Heart right ventricle (tissue), 16 donors: ENCODE data around the gene PLCXD1. TPM values are rescaled to one million over a fixed set of nuclear protein-coding genes. Genes with fewer than 3 reads are reported as not detected.

Source experiments
- ATAC-seq, 8 donors: fragments of 200-7000 bp; cut with Tn5 transposase; one replicate each; pipeline ENCODE4 v1.9.1; 2020; ENCODE audit warnings: mild to moderate bottlenecking in 8 of 8, moderate library complexity in 8 of 8, moderate number of reproducible peaks in 1 of 8
- DNase-seq, 2 donors: peaks; one replicate each; pipeline ENCODE4 v3.0.0-alpha.2; 2020
- H3K27ac ChIP-seq, 10 donors: fragments of 200-600 bp; sonication (generic) in 2 of 10; one replicate each; pipeline versions ENCODE4 v1.5.0 to v1.8.0; 2020 to 2022; ENCODE audit warnings: mild to moderate bottlenecking in 3 of 10
- H3K27me3 ChIP-seq, 7 donors: fragments of 200-600 bp; one replicate each; pipeline ENCODE4 v1.8.0; 2021 to 2022; ENCODE audit warnings: mild to moderate bottlenecking in 2 of 7
- H3K36me3 ChIP-seq, 9 donors: fragments of 200-600 bp; sonication (generic) in 1 of 9; one replicate each; pipeline versions ENCODE4 v1.5.0 to v1.8.0; 2020 to 2022; ENCODE audit warnings: mild to moderate bottlenecking in 2 of 9
- H3K4me1 ChIP-seq, 9 donors: fragments of 200-600 bp; sonication (generic) in 1 of 9; one replicate each; pipeline versions ENCODE4 v1.5.0 to v1.8.0; 2020 to 2022; ENCODE audit warnings: mild to moderate bottlenecking in 4 of 9
- H3K4me3 ChIP-seq, 10 donors: fragments of 200-600 bp; sonication (generic) in 2 of 10; one replicate each; pipeline versions ENCODE4 v1.5.0 to v1.8.0; 2020 to 2022; ENCODE audit warnings: mild to moderate bottlenecking in 7 of 10, moderate library complexity in 2 of 10
- H3K9me3 ChIP-seq, 11 donors: fragments of 200-600 bp in 10 of 11; sonication (generic) in 2 of 11; one replicate each; pipeline versions ENCODE4 v1.5.0 to v1.8.0; 2013 to 2022; ENCODE audit warnings: mild to moderate bottlenecking in 2 of 11, control low read depth in 1 of 11, moderate library complexity in 1 of 11
- WGBS, 2 donors: extraction: QIAGEN DNeasy Blood & Tissue Kit; methylation state at CpG; one replicate each; pipeline ENCODE4 v1.1.7; 2013; ENCODE audit warnings: inconsistent platforms in 1 of 2; 5-methylcytosine and 5-hydroxymethylcytosine counted together
- intact Hi-C, 10 donors: fragments of 100-400 bp; cut with DNase I; formaldehyde crosslinking; loops; one replicate each; pipeline versions ENCODE4 v1.11.1 to v1.14.2; 2022
- polyA plus RNA-seq, 2 donors: library from polyadenylated mRNA; stranded (reverse); fragments of 200-250 nt; gene quantifications; one replicate each; pipeline ENCODE4 v1.2.3, GENCODE V29; 2013
- total RNA-seq, 10 donors: library from RNA; stranded (reverse); fragmentation: NEBNext Ultra II Directional in 3 of 10; extraction: Animal tissue kit (Norgen Biotek cat#: 25700) in 3 of 10; gene quantifications; one replicate each; pipeline versions ENCODE4 v1.2.1 to v1.2.4, GENCODE V29; 2021 to 2023
- TF ChIP-seq, protein P1 (sequence below), 9 donors: fragments of 200-600 bp; sonication (generic) in 2 of 9; IDR thresholded peaks; one replicate each; pipeline versions ENCODE4 v1.5.0 to v1.8.0; 2021 to 2022; ENCODE audit warnings: antibody characterized with exemption in 9 of 9, mild to moderate bottlenecking in 5 of 9, moderate library complexity in 1 of 9
- donor health status: Arrhythmogenic right ventricular cardiomyopathy.
- donor health status: ischemic (EF 13 %, LVEDD 7.1; RV severe dilation, severe dysfunction).
- donor health status: healthy with polysubstance abuse.
- donor health status: DM: no; HTN: yes; CAD: no.
- donor health status: DM: no; HTN: no; CAD: no.
- donor health status: ischemic (EF 25% LVEDD 6.9; RV normal size, moderate dysfunction).
- donor health status: ischemic (EF 25% LVEDD 5.7; RV mildly dilated, moderate dysfunction).
- donor health status: healthy.
- donor health status: DM: yes; HTN: yes; CAD: no.
- donor health status: Ischemic cardiomyopathy.
- donor health status: ischemic (EF 35%, LVEDD 5.7; RV mildly dilated, moderate dysfunction).
- donor health status: nonischemic (EF 11% LVEDD 7.7; RV severe dilation, severe dysfunction).
- donor health status: DM: yes; HTN: yes; CAD: no.
- donor health status: PGD.
- donor health status: ischemic (EF 29% LVEDD 5.4; RV normal size, mild dysfunction).
- donor health status: nonischemic (EF 23%, LVEDD 6.1; RV moderate dilation, normal function).

The PLCXD1 gene
- total and polyA plus RNA-seq, 12 donors: 1.9 to 19.9 (median 2.8) TPM

DNA sequence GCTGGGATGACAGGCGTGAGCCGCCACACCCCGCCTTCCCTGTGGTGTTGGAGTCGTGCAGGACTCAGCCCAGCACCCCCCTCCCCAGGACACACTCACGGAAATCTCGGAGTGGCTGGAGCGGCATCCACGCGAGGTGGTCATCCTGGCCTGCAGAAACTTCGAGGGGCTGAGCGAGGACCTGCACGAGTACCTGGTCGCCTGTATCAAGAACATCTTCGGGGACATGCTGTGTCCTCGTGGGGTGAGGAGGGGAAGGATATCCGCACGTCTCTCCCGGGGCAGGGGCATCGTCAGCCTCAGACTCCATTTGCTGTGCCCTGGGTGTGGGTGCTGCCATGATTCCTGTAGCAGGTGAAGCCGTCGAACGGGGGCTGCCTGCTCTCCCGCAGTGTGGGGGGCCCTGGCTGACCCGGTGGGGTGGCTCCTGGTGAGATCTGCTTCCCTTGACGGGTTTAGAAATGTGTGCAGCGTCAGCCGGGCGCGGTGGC is 10.3 kb downstream of the PLCXD1 start:
- peaks cover 0 to 7% (median 0%) of the 10 kb centered on the region in 11 donors for H3K9me3 ChIP-seq
- H3K4me1 ChIP-seq: no peaks in the 10 kb centered on the region
- no peak overlapping the region for H3K27ac ChIP-seq
- WGBS, 2 donors: 98% methylated on average over 29 of the region's 29 CpGs
- intact Hi-C loops: no loop called here
- no peak overlapping the region for H3K4me3 ChIP-seq
- DNase-seq (no peak), ATAC-seq (no peak)
- H3K27me3 ChIP-seq: no peaks in the 10 kb centered on the region
- H3K36me3 ChIP-seq: peaks cover 0 to 76% (median 21%) of the 10 kb centered on the region in 9 donors
- TF ChIP-seq, protein P1, sequence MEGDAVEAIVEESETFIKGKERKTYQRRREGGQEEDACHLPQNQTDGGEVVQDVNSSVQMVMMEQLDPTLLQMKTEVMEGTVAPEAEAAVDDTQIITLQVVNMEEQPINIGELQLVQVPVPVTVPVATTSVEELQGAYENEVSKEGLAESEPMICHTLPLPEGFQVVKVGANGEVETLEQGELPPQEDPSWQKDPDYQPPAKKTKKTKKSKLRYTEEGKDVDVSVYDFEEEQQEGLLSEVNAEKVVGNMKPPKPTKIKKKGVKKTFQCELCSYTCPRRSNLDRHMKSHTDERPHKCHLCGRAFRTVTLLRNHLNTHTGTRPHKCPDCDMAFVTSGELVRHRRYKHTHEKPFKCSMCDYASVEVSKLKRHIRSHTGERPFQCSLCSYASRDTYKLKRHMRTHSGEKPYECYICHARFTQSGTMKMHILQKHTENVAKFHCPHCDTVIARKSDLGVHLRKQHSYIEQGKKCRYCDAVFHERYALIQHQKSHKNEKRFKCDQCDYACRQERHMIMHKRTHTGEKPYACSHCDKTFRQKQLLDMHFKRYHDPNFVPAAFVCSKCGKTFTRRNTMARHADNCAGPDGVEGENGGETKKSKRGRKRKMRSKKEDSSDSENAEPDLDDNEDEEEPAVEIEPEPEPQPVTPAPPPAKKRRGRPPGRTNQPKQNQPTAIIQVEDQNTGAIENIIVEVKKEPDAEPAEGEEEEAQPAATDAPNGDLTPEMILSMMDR (IDR thresholded peaks at IDR 0.05): no peak

DNA sequence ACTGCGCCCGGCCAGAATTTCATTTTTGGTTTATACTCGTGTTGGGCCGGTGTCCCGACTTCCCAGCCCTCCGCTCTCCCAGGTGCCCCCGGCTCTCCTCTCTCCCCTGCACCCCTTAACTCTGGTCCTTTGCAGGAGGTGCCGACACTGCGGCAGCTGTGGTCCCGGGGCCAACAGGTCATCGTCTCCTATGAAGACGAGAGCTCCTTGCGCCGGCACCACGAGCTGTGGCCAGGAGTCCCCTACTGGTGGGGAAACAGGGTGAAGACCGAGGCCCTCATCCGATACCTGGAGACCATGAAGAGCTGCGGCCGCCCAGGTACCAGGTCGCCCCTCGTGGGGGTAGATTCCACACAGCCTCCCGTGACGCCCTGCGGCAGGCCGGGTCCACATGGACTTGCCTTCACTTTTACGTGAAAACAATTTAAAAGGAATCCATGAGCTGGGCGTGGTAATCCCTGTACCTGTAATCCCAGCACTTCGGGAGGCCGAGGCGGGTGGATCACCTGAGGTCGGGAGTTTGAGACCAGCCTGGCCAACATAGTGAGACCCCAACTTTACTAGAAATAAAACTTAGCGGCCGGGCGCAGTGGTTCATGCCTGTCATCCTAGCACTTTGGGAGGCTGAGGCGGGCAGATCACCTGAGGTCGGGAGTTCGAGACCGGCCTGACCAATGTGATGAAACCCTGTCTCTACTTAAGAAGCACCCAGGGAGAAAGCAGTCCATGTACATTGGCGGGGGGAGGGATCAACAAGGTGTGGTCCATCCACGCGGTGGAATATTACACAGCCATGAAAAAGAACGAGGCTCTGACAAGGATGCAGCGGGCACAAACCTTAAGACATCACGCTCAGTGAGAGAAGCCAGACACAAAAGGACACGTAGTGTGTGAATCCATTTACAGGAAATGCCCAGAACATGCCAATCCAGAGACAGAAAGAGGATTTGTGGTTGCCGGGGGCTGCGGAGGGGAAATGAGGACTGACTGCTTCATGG is 12.0 kb downstream of the PLCXD1 start:
- no peak for DNase-seq
- TF ChIP-seq, protein P1 (IDR thresholded peaks at IDR 0.05): no peak
- intact Hi-C loops: no loop called here
- 97 to 98% methylated on average over 47 of the region's 47 CpGs for WGBS, 2 donors
- Histone ChIP-seq H3K36me3 (peaks cover 0 to 73% (median 21%) of the 10 kb centered on the region in 9 donors), H3K4me1 (no peaks in the 10 kb centered on the region), H3K27ac (no peak overlapping the region), H3K4me3 (no peak overlapping the region), H3K9me3 (peaks cover 0 to 7% (median 0%) of the 10 kb centered on the region in 11 donors), H3K27me3 (no peaks in the 10 kb centered on the region)
- ATAC-seq: no peak

DNA sequence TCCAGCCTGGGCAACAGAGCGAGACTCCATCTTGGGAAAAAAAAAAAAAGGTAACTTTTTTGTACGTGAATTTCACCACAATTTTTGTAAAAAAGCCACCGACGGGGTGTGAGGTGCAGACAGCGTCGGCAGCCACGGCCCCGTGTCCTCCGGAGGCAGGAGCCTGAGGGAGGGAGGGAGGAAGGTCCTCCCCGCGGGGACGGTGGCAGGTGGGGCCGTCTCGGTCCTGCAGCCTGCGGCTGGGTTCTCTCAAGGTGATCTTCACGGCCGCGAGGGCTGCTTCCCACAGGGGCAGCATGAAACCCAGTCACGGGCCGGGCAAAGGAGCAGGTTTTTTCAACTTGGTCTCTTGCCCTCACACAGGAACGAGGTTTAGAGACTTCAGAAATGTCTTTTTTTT is 14.0 kb downstream of the PLCXD1 start:
- DNase-seq (no peak), ATAC-seq (no peak)
- H3K4me3 ChIP-seq: no peak overlapping the region
- 95 to 96% methylated on average over 21 of the region's 21 CpGs for WGBS, 2 donors
- H3K36me3 ChIP-seq: peaks cover 0 to 67% (median 14%) of the 10 kb centered on the region in 9 donors
- H3K9me3 ChIP-seq: peaks cover 0 to 7% (median 0%) of the 10 kb centered on the region in 11 donors
- H3K4me1 ChIP-seq: no peaks in the 10 kb centered on the region
- intact Hi-C loops: no loop called here
- H3K27ac ChIP-seq: no peak overlapping the region
- TF ChIP-seq, protein P1 (IDR thresholded peaks at IDR 0.05): no peak
- no peaks in the 10 kb centered on the region for H3K27me3 ChIP-seq

DNA sequence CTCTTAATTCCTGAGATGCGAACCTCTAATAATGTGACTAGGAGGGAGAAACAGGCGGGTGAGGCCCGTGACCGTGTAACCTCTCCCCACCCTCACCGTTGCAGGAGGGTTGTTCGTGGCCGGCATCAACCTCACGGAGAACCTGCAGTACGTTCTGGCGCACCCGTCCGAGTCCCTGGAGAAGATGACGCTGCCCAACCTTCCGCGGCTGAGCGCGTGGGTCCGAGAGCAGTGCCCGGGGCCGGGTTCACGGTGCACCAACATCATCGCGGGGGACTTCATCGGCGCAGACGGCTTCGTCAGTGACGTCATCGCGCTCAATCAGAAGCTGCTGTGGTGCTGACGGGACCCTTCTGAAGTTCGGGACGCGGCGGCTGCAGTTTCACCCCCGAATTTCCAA is 17.8 kb downstream of the PLCXD1 start:
- no peak for ATAC-seq
- Histone ChIP-seq H3K4me3 (no peak overlapping the region), H3K27ac (no peak overlapping the region), H3K4me1 (no peaks in the 10 kb centered on the region), H3K36me3 (peaks cover 0 to 65% (median 9%) of the 10 kb centered on the region in 9 donors), H3K9me3 (peaks cover 0 to 11% (median 0%) of the 10 kb centered on the region in 11 donors), H3K27me3 (no peaks in the 10 kb centered on the region)
- DNase-seq: no peak
- intact Hi-C loops: no loop called here
- WGBS, 2 donors: 96 to 98% methylated on average over 36 of the region's 36 CpGs
- TF ChIP-seq, protein P1 (IDR thresholded peaks at IDR 0.05): no peak
